C4-2B (cell line): ENCODE results near the gene WWP2.

ENCODE experiments used
- H3K27ac ChIP-seq: fragments of 450-650 bp; 2 replicates; pipeline ENCODE4 v1.5.1; 2017
- CTCF ChIP-seq: fragments of 450-650 bp; conservative IDR thresholded peaks from 2 replicates; pipeline ENCODE4 v1.5.1; 2017; ENCODE audit warnings: mild to moderate bottlenecking
- ZFX ChIP-seq: fragments of 450-650 bp; IDR thresholded peaks from 2 replicates; pipeline ENCODE4 v1.6.1; 2017

Gene WWP2

GRCh38 chr16:69741519-69741918 lies 20.6 kb upstream of the WWP2 start:
- H3K27ac ChIP-seq: no peak overlapping the region

GRCh38 chr16:69741951-69742904 lies 19.9 kb upstream of the WWP2 start:
- no peak overlapping the region for H3K27ac ChIP-seq
- no peak for TF ChIP-seq CTCF
- TF ChIP-seq ZFX: no peak

More at GRCh38 chr16:69741519-69741918, 20.6 kb upstream of the WWP2 start:
- no peak for TF ChIP-seq CTCF

GRCh38 chr16:69744363-69745231 lies 17.5 kb upstream of the WWP2 start:
- H3K27ac ChIP-seq: no peak overlapping the region
- TF ChIP-seq ZFX (no peak), CTCF (no peak)

GRCh38 chr16:69745232-69745612 lies 16.9 kb upstream of the WWP2 start:
- TF ChIP-seq CTCF (no peak), ZFX (no peak)
- H3K27ac ChIP-seq: no peak overlapping the region

GRCh38 chr16:69745959-69746358 lies 16.2 kb upstream of the WWP2 start:
- TF ChIP-seq CTCF: no peak
- TF ChIP-seq ZFX: no peak
- no peak overlapping the region for H3K27ac ChIP-seq

- TF ChIP-seq ZFX (no peak), CTCF (no peak)
- no peak overlapping the region for H3K27ac ChIP-seq
These were observed 15.0 kb upstream of the WWP2 start for GRCh38 chr16:69747115-69747514.
